Measurements from ENCODE around the gene CACNA2D1.

The CACNA2D1 gene

DNA sequence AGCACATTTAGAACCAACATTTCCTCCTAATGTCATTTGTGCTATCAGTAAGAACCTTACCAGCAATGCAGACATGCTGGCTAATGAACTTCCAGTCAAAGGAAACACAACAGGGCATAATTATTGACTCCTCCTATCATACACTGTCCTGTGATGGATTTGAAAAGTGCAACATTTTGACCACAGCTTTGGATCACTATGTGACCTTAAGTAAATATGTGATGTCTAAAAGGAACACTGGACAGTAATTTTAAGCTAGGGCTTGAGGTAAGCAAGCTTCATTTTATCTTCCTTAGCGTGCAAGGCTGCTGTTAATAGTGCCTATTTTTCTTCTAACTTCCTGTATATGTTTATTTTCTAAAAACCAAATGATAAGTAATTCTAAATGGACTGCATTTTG is 433.2 kb downstream of the CACNA2D1 start:
- DNase-seq (ENCODE audit: low read depth in 2 of 2, low spot score in 1 of 2): no peak

DNA sequence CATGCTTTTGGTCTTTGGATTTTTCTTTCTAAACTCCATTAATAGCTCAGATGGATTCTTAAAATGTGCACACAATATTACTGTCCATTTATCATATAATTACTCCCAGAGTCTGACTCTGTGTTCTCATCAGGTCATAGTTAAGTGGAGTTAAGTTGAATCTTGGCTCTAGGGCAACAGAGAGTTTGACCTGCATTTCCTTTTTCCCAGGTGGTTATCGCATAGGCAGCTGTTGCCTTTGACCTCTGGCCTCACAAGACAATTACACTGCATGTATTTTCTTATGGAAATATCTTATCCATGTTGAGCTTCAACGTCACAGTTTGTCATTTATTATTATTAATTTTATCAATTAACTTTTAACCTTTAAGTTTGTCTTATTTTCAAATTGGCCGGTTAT is 436.3 kb downstream of the CACNA2D1 start:
- DNase-seq (ENCODE audit: low read depth in 2 of 2, low spot score in 1 of 2): no peak

DNA sequence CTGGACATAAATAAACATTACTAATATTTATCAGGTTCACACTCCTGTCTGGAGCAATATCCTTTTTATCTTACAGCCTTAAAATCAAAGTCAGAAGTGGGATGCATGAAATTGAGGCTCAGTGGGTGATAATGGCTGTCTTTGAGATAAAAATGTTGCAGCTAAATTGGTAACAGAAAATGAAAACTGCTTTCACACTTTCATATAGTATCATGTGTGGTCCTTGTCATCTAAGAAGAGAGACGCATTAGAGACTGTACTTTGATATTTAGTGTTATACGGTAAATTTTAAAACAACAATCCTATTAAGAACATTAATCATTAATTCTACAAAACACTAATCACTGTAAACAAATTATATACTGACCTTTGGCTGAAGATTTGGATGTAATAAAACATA is 438.5 kb downstream of the CACNA2D1 start:
- DNase-seq (ENCODE audit: low read depth in 2 of 2, low spot score in 1 of 2): no peak

GRCh38 chr7:81993186-81993585 is 450.4 kb downstream of the CACNA2D1 start:
- no peak for DNase-seq (ENCODE audit: low read depth in 2 of 2, low spot score in 1 of 2)

GRCh38 chr7:81990395-81990794 is 453.2 kb downstream of the CACNA2D1 start:
- DNase-seq (ENCODE audit: low read depth in 2 of 2, low spot score in 1 of 2): no peak

GRCh38 chr7:81986723-81987470 is 456.7 kb downstream of the CACNA2D1 start:
- no peak for DNase-seq (ENCODE audit: low read depth in 2 of 2, low spot score in 1 of 2)

DNA sequence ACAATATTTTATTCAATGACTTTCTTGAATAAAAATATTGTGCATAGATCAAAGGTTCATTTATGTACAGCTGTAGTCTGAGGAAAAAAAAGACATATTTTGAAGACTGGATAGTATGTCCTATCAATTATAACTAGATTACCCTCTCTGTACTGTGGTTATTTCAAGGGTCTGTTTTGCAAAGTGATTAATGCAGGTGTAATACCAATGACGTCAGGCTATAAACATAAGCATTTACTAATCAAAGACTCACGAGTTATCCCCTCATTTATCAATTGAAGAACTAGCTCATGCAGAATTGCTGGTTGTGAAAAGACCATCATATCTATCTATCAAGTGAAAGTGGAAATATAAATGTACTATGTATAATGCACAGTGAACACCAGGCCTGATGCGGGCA is 460.2 kb downstream of the CACNA2D1 start:
- no peak for DNase-seq (ENCODE audit: low read depth in 2 of 2, low spot score in 1 of 2)

- DNase-seq (ENCODE audit: low read depth in 2 of 2, low spot score in 1 of 2): no peak
Measured at GRCh38 chr7:81973117-81973516, 470.5 kb downstream of the CACNA2D1 start.

DNA sequence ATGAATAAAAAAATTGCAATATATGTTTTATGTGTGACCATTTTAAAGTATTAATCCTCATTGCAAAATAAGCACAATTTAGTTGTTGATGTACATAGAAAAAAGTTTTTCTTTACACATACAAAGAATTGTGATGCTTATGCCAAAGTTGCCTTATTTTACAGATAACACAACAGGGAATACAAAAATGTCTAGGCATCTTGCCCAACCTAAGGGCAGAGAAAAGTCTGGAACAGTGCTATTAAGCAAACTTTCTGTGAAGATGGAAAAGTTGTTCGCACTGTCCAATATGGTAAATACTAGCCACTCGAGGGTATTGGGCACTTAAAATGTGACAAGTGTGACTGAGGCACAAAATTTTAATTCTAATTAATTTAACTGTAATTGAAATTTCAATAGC is 483.6 kb downstream of the CACNA2D1 start:
- no peak for DNase-seq (ENCODE audit: low read depth in 2 of 2, low spot score in 1 of 2)

DNA sequence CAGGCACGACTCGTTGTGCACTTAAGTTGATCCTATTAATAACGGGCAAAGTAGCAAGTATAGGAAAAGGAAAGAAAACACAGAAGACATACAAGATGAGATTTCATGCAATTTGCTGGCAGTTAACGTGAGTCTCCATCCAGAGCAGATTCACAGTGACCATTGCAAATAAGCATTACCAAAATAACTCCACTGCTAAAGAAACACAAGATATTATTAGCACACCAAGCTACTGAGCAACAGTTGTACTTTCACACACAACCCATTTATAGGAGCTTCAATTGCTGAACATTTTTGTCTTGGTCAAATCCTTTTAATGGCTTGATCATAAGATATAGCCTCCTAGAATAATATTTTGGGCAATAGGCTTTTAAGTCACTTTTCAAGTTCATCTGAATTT is 486.1 kb downstream of the CACNA2D1 start:
- no peak for DNase-seq (ENCODE audit: low read depth in 2 of 2, low spot score in 1 of 2)

- DNase-seq (ENCODE audit: low read depth in 2 of 2, low spot score in 1 of 2): no peak
Measured at GRCh38 chr7:81956520-81956919, 487.1 kb downstream of the CACNA2D1 start.

- DNase-seq (ENCODE audit: low read depth in 2 of 2, low spot score in 1 of 2): no peak
Measured at GRCh38 chr7:81949306-81949705, 494.3 kb downstream of the CACNA2D1 start.

DNA sequence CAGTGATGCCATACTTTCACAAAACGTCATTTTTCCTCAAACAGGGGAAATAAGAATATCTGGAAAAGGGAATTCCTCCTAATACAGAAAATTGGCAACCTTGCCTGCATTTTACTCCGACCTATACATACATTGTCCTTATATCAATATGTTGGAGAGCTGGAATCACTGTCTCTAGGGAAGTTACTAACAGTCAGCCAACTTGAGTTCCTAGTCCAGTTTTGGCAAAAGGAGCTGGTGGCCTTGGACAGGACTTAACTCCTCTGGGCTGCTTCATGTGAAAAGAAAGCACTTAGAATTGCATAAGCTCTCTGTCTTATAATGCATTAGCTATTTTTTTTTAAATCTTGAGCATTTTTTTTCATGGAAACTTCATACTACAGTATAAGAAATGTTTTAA is 499.5 kb downstream of the CACNA2D1 start:
- no peak for DNase-seq (ENCODE audit: low read depth in 2 of 2, low spot score in 1 of 2)

- DNase-seq (ENCODE audit: low read depth in 2 of 2, low spot score in 1 of 2): no peak
Measured at GRCh38 chr7:81937091-81937490, 506.5 kb downstream of the CACNA2D1 start.

GRCh38 chr7:81934596-81935301 is 508.8 kb downstream of the CACNA2D1 start:
- no peak for DNase-seq (ENCODE audit: low read depth in 2 of 2, low spot score in 1 of 2)

DNA sequence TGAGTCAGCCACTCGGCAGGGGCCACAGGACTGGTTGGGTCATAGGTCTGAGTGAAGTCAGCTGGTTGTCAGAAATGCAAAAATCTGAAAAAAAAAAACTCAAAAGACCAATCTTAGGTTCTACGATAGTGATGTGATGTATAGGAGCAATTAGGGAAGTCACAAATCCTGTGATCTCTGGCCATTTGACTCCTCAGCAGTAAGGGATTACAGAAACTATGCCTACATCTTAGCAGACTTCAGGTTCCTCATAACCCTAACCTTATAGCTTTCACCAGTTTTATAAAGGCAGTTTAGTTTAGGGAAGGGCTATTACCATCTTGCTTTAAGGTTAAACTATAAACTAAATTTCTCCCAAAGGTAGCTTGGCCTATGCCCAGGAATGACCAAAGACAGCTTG is 510.6 kb downstream of the CACNA2D1 start:
- DNase-seq (ENCODE audit: low read depth in 2 of 2, low spot score in 1 of 2): no peak

DNA sequence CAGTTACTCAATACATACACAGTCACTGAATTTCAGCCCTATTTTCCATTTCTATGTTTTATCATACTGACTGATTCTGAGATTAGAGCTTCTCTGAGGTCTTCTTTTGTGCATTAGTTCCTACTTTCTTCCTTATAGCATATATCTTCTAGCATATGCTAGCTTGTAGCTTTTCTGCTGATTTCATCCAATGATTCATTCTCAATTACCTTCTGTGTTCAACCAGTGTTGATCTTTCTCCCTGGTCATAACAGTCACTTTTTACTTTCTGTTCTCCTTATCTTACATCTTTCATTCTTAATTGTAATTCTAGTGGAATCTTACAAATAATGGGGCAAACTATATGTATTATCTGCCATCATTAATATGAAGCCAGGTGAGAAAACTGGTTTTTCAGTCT is 514.2 kb downstream of the CACNA2D1 start:
- no peak for DNase-seq (ENCODE audit: low read depth in 2 of 2, low spot score in 1 of 2)

DNA sequence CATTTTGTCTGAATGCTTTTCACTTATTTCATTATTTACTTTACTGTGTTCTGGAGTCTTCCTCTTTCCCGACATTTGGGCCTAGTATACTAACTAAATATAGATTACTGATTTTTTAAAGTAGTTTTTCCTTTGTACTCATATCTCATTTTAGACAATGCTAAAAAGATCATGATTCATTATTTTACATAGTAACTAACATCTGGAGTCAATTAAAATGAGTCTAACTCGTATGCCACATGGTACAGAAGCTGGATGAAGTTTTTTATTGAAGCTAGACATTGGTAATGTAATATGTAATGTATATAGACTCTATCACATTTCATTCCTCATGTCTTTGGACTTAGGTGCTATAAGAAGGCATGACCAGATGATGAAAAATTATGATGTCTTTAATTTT is 517.4 kb downstream of the CACNA2D1 start:
- no peak for DNase-seq (ENCODE audit: low read depth in 2 of 2, low spot score in 1 of 2)

GRCh38 chr7:81925530-81925929 is 518.0 kb downstream of the CACNA2D1 start:
- DNase-seq (ENCODE audit: low read depth in 2 of 2, low spot score in 1 of 2): no peak

GRCh38 chr7:81924494-81924893 is 519.1 kb downstream of the CACNA2D1 start:
- DNase-seq (ENCODE audit: low read depth in 2 of 2, low spot score in 1 of 2): no peak

GRCh38 chr7:81919494-81919893 is 524.1 kb downstream of the CACNA2D1 start:
- DNase-seq (ENCODE audit: low read depth in 2 of 2, low spot score in 1 of 2): no peak

DNA sequence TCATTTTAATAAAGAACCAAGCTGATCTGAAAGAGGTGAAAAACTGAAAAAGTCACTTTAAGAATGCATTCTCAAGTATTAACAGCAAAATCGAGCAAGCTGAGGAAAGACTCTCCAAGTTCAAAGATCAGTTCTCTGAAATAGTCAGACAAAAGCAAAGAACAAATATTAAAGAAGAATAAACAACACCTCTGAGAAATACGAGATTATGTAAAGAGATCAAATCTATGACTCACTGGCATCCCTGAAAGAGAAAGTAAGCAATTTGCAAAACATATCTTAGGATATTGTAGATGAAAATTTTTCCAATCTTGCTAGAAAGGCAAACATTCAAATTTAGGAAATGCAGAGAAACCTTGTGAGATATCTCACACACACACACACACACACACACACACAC is 535.4 kb downstream of the CACNA2D1 start:
- DNase-seq (ENCODE audit: low read depth in 2 of 2, low spot score in 1 of 2): no peak

DNA sequence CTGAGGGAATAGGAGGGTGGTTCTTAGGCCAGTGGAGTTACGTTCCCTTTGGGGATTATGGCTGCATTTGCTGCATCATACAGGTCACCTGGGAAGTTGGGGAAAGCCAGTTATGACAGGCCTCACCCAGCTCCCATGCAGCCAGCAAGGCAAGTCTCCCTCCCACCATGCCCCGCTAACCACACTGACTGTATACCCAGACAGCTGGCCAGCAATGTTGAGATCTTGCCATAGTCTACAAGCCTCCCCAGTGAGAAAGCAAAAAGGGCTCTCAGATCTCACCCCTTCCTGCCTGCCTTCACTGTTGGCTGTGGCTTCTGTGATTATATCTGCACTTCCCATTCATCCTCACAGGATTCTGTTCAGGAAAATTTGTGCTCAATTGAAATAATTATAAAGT is 540.5 kb downstream of the CACNA2D1 start:
- DNase-seq (ENCODE audit: low read depth in 2 of 2, low spot score in 1 of 2): no peak

Measured in stimulated activated CD8-positive, alpha-beta memory T cell treated with anti-CD3 and anti-CD28 coated beads, Interleukin-4, amount 100 ng/mL, for 4 hours (primary cell).